TTC549 (cell line): ENCODE results near the gene KSR2.
A peak's percentile ranks its signal among the peaks of the same experiment; 100 is the strongest.
"Not testable (repeated sequence)": the region's sequence is repeated elsewhere in the genome, so short reads cannot be mapped to it uniquely, and the experiment has no call there.

Source experiments
- FAIRE-seq: peaks from 2 replicates; lab custom pipeline; 2012; peaks lifted over from hg19 to GRCh38; lab: Jason Lieb, UNC

KSR2 gene

DNA sequence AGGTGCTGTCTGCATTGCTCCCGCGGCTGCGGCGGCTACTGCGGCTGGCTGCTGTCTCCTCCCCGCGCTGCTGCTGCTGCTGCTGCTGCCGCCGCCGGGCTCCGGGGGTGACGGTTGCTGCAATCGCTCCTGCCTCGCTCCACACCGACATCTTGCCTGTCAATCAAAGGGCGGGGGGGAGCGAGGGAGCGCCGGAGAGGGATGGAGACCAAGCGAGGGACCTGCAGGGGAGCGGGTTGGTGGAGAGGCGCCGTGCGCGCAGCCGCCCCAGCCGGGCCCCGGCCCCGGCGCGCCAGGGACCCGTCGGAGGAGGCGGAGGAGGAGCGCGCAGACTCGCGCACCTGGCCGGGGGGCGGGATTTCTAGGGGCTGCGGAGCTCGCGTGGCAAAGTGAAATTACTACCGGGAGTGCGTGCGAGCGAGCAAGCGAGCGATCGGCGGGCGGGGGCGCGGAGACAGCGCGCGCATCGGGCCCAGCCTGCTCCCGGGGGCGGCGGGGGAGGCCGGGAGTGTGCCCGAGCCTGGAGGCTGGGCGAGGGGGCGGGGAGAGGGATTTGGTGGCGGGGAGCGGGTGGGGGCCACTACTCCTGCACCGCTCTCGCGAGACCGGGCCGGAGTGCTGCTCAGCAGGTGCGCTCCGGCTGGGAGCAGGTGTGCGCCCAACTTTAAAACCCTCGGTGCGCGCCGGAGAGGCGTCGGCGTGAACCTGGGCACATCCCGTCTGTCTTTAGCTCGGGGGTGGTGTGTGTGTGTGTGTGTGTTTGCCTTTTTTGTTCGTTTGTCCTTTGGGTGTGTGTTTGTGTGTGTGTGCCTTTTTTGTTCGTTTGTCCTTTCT lies at the start of gene KSR2:
KSR2 (minus strand) TSS at position 165 of the 834 bp plus-strand sequence. CDS start 735 bp downstream, outside the sequence.
- FAIRE-seq: no peak

DNA sequence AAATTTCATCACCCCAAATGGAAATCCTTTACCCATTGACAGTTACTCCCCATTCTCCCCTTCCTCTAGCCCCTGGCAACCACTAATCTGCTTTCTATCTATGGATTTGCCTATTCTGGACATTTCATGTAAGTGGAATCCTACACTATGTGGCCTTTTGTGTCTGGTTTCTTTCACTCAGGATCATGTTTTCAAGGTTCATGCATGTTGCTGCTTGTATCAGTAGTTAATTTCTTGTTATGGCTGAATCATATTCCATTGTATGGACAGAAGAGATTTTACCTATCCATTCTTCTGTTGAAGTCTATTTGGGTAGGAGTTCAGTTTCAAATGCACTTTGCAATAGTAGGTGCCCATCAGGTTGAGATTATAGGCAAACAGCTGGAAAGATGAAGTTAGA lies 49.1 kb upstream of the KSR2 start:
- no peak for FAIRE-seq

DNA sequence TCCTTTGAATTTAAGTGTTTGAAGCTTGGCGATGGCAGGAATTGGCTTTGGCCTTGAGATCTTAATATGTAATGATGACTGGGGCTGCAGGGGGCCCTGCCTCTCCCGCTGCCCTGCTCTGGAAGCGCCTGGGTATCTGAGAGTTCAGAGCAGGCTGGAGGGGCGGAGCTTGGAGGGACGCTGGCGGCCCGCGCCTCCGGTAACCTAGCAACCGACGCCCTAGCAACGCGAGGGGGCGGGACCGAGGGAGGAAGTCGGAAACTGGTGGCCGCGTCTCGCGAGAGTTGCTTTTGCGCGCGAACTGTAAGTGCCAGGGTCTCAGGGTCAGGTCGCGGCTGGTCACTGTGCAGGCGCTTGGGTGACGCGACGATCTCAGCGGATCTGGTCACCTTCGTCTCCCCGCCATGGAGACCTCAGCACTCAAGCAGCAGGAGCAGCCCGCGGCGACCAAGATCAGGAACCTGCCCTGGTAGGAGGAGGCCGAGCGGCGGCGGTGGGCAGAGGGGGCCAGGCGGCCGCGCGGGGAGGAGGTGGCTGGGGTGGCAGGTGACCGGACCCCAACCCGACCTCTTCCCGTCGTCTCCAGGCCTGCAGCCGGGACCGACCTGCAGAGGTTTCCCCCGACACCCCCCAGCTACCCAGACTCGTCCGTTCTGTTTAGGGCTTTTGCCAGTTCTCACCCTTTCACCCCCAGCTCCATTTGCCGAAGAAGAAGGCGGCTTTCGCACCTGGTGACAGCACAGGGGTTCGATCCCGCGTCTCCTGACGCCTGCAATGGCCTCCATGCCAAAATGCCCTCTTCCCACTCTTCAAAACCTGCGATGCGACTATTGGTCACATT lies 47.9 kb upstream of the KSR2 start, which contains the start of gene RFC5:
RFC5 (plus strand) TSS at position 280 of the 841 bp plus-strand sequence; CDS start at position 405, 125 bp downstream.
- peak; percentile 37 for FAIRE-seq

DNA sequence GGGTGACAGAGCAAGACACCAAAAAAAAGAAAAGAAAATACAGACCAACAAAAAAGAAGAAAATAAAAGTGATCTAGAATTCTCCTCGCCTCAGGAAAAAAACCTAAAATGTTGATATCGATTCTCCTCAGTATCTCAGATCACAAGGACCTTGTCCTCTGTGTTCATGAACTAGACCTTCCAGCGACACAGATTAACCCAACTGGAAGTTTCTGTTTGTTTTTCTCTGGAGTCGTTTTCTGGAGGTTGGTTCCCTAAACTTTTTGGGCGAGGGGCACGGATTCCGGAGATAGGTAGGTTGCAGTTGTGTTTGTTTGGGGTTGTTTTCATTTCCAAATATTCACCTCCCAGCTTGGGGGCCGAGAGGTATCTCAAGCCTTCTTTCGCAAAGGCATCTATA lies 47.2 kb upstream of the KSR2 start:
- FAIRE-seq: no peak

DNA sequence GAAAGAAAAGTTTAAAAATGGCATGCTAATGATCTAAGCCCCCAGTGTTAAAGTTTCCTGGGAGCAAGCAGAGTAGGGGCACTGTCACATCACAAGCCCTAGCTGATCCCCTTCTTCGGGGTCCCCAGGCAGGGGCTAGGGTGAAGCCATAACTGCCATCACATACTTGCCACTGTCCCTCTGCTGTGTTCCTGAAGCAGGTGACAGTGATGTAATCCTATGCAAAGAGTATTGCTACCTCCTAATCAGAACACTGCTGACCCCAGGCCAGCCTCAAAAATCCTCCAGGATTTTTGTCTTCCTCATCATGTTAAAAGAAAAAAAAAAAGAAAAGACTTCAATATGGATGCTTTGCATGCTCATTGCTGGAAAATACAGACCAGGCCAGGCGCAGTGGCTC lies 46.5 kb upstream of the KSR2 start:
- no peak for FAIRE-seq

DNA sequence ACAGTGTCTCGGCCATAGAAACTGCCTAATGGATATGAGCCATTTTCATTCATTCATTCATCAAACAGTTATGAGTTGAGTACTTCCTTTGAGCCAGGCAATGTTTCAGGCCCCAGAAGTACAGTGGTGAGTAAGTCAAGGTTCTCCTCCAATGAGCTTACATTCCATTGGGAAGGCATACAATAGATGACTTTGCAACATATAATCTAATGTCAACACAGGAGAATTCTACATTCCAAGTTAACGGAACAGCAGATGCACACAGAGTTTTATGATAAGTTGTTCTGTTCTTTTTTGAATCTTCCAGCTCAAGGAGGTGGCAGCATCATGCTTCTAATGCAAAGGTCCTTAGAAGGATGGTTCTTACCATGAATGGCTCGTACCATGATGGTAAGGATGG lies 44.5 kb upstream of the KSR2 start:
- no peak for FAIRE-seq

DNA sequence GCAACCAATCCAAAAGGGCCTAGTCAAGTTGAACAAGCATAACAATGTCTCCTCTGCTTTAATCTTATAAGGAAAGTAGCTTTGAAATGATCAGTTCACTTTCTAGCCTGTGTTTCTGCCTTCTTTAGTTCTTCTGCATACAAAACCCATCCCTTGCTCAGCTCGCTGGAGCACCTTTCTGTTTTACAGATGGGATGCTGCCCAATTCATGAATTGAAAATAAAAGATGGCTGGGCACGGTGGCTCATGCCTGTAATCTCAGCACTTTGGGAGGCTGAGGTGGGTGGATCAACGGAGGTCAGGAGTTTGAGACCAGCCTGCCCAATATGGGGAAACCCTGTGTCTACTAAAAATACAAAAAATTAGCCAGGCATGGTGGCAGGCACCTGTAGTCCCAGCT lies 43.2 kb upstream of the KSR2 start:
- no peak for FAIRE-seq

DNA sequence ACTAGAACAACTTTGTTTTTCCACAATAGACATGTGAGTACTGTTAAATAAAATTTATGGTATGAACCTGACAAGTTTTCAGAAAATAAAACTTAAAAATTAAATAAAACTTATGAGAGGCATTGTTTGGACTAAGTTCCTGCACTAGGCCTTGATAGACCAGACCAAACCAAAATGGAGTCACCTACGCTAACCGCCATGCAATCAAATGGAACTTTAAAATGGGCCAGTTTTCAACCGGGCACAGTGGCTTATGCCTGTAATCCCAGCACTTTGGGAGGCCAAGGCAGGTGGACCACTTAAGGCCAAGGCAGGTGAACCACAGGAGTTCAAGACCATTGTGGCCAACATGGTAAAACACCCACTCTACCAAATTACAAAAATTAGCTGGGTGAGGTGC lies 42.6 kb upstream of the KSR2 start:
- no peak for FAIRE-seq

DNA sequence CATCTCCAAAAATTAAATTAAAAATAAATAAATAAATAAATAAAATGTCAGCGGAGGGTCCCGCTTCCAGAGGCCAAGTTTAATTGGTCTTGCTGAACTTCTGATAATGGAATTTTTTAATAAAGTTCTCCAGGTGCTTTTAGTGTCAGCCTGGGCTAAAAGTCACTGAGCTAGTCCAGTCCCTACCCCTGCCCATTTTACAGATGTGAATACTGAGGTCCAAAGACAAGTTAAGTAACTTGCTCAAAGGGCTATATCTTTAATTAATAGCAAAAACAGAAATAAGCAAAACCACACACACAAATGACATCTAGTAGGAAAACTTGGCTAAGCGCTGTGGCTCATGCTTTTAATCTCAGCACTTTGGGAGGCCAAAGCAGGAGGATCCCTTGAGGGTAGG lies 42.1 kb upstream of the KSR2 start:
- no peak for FAIRE-seq

DNA sequence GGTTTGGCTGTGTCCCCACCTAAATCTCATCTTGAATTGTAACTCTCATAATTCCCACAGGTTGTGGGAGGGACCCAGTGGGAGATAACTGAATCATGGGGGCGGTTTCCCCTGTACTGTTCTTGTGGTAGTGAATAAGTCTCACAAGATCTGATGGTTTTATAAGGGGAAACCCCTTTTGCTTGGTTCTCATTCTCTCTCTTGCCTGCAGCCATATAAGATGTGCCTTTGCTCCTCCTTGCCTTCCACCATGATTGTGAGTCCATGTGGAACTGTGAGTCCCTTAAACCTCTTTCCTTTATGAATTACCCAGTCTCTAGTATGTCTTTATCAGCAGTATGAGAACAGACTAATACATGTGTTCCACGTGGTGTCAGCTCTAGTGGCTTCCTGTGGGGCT lies 31.0 kb upstream of the KSR2 start:
- not testable (repeated sequence) for FAIRE-seq

DNA sequence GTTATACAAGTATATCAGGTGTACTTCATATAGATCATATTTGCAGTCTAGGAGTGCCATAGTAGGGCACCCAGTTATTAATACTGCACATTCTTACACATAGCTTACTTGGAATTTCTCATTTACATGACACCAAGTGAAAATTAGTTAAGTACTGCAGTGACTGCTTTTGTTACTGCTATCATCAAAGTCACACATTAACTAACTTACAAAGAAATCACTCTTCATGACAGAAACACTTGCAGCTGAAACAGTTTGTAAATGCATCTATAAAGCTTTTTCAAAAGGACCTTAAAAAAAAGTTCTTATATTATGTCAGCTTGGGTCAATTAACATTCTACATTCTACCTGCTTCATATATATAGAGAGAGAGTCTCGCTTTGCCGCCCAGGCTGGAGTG lies 29.9 kb upstream of the KSR2 start:
- no peak for FAIRE-seq

DNA sequence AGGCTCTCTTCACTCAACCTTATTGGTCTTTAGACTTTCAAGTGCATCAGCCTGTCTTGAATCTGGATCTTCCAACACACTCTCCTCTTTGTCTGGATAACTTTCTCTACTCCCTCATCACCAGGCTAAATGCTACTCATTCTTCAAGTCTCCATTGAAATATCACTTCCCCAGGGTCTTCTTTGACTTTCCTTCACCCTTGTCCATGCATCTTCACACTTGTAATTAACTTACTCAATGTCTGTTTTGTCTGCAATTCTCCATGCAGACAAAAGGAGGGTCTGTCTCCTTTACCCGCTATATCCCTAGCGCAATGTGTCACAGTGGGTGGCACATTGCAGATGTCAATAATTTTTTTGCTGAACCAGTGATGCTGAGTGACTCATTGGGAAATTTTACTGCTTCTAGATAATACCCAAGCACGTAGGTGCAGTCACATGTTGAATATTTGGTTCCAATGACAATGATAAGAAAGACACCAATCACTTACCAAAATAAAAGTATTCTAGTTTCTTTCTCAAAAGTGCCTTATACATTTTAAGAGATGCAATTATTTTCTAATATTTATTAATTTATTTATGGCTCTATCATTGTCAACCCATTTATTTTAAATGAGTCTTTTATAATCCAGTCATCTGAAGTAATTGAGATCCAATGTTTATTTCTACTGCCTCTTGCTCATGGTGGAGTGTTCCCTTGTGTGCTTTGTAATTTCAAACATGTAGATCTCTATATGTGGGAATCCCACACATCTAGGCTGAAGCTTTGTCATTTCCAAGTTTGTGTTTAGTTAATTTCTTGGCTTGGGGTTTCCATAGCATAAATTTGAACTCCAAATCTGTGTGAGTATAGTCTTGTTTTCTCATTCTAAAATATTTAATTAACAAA lies 26.0 kb upstream of the KSR2 start:
- no peak for FAIRE-seq

DNA sequence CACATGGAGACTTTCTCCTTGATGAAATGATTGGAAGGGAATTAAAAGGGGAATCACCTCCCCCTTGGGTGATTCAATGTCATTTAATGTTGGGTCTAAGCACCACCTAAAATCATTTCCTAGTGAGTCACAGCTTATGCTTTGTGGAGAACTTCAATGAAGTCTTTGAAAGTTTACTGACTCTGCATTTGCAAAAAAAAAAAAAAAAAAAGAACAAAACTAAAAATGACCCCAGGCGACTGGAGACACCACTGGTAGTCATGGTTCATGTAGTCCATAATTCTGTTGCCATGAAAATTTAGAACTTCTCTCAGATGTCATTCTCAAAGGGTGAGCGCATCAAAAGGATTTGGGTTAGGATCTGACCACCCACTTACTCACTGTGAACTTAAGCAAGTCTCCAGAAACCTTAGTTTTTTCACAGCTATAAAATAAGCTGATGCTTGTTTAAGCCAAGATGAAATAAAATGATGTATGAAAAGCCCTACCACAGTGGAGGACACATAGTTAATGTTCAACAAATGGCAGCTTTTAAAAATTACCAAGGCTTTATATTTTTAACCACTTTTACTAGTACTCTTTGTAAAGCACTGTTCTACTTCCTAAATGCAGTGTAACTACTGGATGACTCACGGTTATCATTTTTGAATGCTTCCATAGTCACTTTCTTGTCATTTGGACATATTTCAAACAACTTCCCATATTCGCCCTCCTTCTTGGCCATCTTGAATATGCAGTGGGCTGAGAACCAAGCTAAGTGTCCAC lies 18.1 kb upstream of the KSR2 start:
- FAIRE-seq: no peak

DNA sequence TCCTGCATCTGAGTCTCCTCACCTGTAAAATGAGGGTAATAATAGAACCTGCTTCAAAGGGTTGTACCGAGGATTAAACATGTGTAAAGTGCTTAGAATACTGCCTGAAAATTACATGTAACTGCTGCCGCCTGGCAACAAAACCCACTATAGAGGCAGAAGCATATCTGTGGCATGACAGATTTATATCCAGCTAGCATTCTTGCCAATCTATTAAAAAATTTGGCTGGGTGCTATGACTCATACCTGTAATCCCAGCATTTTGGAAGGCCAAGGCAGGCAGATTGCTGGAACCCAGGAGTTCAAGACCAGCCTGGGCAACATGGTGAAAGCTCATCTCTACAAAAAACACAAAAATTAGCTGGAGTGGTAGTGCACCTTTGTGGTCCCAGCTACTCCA lies 16.4 kb upstream of the KSR2 start:
- no peak for FAIRE-seq

DNA sequence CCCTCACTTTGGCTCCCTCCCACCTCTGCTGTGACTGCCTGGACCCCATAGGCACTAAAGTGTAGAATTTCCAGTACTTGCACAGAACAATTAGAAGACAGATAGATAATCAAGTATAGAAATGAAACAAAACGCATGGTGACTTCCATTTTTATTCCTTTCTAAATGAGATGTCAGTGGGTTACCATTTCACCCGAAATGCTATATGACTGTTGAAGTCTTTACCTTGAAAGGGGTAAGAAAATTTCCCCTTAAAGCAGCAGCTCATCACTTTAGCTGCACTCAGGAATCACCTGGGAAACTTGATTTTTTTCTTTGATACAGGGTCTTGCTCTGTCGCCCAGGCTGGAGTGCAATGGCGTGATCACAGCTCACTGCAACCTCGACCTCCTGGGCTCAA lies 12.5 kb upstream of the KSR2 start:
- FAIRE-seq: no peak

DNA sequence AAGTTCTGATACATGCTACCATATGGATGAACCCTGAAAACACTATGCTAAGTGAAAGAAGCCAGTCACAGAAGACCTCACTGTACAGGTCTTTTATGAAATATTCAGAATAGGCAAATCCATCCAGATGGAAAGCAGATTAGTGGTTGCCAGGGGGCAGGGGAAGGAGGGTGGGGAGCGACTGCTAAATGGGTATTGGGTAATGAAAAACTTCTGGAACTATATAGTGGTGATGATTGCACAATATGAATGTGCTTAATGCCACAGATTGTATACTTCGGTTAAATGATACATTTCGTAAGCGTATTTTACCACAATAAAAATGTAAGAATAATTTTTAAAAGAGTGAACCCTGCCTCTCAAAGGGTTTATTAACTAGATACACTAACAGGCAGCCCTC lies 11.8 kb upstream of the KSR2 start:
- FAIRE-seq: no peak

DNA sequence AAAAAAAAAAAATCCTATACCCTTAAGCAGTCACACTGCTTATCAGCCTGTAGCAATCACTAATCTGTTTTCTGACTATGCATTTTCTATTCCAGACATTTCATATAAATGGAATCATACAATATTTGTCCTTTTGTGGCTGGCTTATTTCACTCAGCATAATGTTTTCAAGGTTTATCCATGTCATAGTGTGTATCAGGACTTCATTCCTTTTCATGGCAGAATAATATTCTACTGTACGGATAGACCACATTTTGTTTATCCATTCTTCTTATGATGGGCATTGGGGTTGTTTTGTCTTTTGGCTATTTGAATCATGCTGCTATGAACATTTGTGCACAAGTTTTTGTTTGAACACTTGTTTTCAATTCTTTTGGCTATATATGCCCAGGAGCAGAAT lies 8.6 kb upstream of the KSR2 start:
- no peak for FAIRE-seq

DNA sequence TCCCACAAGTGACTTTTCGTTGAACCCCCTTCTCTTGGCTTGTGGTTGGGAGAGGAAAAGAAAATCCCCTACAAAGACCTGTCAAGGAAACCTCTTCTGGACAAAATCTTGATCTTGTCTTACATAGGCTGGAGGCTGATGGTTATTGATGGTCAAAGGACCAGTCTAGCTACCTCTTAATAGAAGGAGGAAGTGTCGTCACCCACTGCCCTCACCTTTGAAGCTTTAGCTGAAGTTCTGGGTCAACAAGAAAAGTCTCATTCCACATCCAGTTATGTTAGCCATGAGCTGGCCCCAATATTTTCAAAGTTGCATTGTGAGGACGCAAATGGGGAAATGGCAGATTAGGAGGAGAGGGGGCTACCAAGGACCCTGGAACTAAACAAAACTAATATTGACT lies 6.2 kb upstream of the KSR2 start:
- no peak for FAIRE-seq

DNA sequence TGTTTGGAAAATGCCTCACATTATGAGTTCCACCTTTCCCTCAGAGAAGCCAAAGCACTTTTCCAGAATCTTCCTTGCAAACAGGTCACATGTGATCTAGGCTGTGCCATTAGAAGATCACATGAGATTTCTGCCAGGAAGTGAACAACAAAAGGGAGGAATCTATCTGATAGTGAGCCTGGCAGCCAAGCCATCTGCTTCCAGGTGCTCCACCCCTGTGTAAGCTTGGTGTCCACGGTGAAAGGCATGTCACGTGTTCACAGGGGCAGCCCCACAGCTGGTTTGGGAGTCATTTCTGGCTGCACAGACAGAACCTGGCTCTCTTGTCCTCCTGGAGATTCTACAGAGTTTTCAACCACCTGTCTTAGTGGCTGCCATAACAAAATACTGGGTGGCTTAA lies 3.5 kb upstream of the KSR2 start:
- FAIRE-seq: no peak

DNA sequence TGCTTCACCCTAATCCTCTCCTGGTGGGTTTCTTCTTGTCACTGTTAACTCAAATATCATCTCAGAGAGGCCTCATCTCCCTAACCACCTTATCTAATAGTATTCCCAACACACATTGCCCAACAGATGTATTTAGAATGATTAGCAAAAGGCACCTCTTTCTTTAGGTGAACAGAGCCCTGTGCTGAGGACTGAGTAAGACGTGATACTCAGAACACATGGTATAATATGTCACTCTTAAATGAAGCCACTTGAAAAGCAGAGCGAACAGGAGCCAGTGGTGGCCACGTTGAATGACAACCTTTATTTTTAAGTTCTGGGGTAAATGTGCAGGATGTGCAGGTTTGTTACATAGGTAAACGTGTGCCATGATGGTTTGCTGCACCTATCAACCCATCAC lies 1.5 kb upstream of the KSR2 start:
- no peak for FAIRE-seq

DNA sequence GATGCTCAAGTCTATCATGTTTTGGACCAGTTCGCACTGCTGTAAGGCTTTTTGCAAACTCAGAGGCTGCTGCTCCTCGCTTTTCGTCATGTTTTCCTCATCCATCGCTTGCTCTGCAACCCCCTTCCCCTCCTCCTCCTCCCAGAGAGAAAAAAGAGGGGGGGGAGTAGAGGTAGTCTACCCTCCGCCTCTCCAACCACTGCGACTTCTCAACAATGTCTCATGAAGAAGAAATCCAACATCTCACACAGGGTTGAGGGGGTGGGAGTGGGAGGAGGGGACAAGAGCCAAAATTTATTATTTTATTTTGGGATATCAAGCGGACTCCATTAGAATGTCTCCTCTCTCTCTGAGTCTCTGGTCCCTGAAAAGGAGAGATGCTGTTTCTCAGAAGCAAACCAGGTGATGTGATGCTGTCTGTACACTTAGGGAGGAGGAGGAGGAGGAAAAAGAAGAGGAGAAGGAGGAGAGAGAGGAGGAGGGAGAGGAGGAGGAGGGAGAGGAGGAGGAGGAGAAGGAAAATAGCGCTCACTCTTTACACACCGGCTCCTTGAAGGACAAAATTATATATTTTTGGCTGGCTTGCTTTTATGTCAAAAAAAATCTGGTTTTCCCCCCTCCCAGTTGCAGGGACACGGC lies 520 bp downstream of the KSR2 start:
- FAIRE-seq: no peak
